ENCODE data around the gene ARHGAP18.

The ARHGAP18 gene

GRCh38 chr6:129692467-129692866, 17.5 kb downstream of the ARHGAP18 start:
- DNase-seq (ENCODE audit: low read depth), result no peak

GRCh38 chr6:129691709-129692108, 18.3 kb downstream of the ARHGAP18 start:
- DNase-seq (ENCODE audit: low read depth), result no peak

DNA sequence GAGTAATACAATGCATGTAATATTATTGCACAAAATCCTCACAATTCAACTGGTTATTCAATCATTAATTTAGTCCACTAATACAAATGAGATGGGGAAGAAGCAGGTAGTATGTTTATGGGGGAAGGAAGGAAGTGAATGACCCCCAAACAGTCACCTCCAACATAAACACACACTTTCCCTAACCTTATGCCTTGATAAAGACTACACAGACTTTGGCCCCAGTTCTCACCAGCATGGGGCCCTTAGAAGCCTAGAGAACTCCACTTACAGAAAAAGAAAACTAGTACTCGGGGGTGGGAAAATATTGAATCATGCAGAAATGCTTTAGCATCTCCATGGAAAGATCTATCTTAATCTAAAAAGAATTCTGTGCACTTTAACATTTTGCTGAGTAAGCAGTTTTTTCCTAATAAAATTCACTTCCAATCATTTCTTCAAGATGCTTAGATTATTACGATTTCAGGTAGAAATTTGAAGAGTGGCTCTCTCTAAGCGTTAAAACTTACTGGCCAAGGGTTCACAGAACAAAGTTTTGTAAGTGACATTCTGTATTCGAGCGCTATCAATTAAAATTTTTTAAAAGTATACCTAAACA, 18.8 kb downstream of the ARHGAP18 start:
- no peak for DNase-seq (ENCODE audit: low read depth)

DNA sequence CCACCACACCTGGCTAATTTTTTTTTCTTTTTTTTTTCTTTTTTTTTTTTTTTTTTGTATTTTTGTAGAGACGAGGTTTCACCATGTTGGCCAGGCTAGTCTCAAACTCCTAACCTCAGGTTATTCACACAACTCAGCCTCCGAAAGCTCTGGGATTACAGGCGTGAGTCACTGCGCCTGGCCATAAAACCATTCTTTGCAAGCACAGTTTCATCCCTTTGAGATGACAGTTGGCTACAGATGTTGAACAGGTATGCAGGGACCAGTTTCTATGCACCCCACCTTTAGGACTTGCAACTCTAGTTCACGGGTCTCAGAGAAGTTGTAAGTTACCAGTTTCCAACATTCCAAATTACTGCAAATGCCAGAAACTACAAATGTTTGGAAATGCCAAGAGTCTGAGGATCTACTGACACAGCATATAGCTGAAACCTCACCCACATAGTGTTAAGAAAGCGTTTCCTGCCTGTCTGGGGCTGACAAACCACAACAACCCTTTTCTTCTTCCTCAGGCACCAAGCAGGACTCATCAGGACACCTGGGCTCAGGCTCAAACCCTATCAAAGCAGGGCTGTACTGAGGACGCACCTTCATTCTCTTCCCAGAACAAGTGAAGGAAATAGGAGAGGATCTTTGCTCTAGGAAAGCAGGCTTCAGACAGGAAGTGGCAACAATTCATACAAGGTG, 22.9 kb downstream of the ARHGAP18 start:
- no peak for DNase-seq (ENCODE audit: low read depth)

DNA sequence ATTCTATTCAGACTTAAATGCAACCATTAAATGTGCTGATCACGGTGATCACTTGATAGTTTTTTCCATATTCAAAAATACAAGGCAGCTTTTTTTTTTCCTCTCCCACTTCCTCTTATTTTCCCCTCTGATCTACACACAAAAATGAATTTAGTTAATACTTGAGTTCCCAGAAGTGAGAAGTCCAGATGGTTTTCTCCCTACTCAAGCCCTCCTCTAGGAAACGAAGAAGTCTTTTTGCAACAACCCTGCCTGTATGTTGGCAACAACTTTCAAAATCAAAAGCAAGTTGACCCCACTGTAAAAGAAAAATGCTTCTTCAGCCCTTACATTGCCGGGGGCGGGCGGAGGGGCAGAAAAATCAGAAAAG, 24.3 kb downstream of the ARHGAP18 start:
- no peak for DNase-seq (ENCODE audit: low read depth)

- no peak for DNase-seq (ENCODE audit: low read depth)
Measured at GRCh38 chr6:129684903-129685661, 24.9 kb downstream of the ARHGAP18 start.

GRCh38 chr6:129684323-129684884, 25.6 kb downstream of the ARHGAP18 start:
- DNase-seq (ENCODE audit: low read depth), result no peak

GRCh38 chr6:129683601-129684322, 26.2 kb downstream of the ARHGAP18 start:
- peak; percentile 32 for DNase-seq (ENCODE audit: low read depth)

DNA sequence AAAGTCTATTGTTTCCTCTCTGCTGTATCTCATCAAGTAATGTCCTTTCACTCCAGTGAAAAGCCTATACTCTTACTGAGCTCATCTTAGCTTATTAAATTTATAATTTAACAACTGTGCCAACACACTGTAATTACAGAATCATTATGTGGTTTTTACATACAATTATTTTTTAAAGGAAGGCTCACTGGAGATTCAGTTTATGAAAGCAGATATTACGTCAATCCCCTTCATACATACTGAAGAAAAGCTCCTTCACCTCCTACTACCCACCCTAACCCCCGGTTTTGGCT, 28.1 kb downstream of the ARHGAP18 start:
- no peak for DNase-seq (ENCODE audit: low read depth)

DNA sequence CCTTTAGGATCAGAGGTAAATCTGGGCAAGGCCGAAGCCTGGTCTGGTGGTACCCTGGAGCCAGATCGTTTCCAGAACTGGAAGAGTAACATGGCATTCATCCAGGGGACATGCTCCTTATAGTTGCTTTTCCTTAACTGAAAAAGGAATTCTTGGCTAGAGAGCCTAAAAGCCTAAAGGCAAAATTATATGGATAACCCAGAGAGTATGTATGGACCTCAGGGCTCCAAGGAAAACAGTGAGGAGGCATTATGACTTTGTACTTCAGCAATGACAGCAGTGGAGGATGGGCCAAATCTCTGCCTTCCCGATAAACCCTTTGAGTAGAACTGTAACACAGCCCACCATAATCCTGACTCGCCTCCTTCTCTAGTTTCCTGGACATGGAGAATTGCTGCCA, 29.3 kb downstream of the ARHGAP18 start:
- DNase-seq (ENCODE audit: low read depth), result no peak

DNA sequence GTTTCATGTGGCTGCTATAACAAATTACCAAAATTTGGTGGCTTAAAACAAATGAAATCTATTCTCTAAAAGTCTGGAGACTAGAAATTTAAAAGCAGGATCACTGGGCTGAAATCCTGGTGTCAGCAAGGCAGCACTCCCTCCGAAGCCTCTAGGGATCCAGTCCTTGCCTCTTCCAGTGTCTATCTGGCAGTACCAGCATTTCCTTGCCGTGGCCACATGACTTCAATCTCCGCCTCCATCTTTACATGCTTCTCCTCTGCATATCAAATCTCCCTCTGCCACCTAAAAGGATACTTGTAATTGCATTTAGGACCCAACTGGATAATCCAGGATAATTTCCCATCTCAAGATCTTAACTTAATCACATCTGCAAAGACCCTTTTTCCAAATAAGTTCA, 30.2 kb downstream of the ARHGAP18 start:
- no peak for DNase-seq (ENCODE audit: low read depth)

DNA sequence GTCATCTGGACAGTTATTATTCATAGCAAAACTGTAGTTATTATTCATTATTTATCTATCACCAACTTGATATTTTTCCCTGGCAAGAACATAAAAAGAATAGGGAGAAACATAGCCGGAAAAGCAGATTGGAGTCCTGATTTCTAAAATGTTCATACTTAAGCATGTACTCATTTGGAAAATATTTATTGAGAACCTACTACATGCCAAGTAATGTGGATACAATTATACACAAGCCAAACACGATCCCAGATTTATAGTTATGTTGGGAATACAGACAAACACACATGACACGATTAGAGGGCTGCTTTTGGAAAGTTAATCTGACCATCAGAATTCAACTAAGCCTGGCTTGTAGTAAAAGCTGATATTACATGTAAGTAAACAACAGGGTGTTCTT, 30.7 kb downstream of the ARHGAP18 start:
- no peak for DNase-seq (ENCODE audit: low read depth)

- no peak for DNase-seq (ENCODE audit: low read depth)
Measured at GRCh38 chr6:129678463-129678862, 31.5 kb downstream of the ARHGAP18 start.

DNA sequence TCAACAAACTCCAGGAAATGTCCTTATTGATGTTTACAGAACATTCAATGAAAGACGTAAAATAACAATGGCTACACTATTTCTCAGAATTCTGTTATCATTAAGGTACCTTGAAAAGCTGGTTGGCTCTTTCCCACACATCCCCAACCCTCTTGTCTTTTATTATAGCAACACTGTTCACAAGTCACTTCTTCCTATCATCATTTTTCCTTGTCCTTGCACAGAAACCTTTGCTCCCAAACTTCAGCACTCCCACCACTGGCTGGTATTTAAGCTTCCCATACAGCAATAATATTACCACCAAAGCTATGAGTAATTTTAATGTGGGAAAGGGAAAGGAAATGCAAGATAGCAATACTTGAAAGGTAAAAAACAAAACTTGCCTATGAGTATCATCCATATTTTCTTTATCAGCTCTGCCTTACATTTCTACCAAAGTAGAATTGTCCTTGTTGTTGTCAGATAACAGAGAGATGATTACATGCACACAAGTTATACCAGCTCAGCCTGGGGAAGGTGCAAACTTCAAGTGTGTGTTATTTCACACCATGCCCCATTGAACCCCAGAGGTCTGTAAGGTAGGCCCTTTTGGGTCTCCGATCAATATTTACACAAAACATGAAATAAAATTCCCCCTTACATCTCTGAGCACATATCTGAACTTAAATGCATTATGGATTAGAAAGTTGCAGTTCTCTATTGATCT, 32.2 kb downstream of the ARHGAP18 start:
- DNase-seq (ENCODE audit: low read depth), result no peak

- no peak for DNase-seq (ENCODE audit: low read depth)
Measured at GRCh38 chr6:129675669-129676472, 34.1 kb downstream of the ARHGAP18 start.

DNA sequence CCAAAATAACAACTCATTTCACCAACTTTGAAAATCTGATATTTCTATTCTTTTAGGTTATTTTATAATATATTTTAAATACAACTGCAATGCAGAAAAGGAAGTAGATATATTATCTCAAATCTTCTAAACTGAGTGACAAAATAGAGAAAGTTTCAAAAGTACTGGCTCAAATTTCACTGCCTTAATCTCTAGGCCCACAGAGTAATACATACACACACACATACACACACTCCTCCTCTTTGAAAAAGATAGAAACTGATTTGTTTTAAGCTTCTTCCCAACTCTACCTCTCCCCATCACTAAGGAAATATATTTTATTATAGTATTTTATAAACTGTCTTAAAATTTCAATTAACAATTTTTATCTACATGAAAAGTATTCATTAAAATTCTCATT, 36.2 kb downstream of the ARHGAP18 start:
- no peak for DNase-seq (ENCODE audit: low read depth)

GRCh38 chr6:129672881-129673631, 36.9 kb downstream of the ARHGAP18 start:
- DNase-seq (ENCODE audit: low read depth), result no peak

GRCh38 chr6:129672341-129672682, 37.7 kb downstream of the ARHGAP18 start:
- DNase-seq (ENCODE audit: low read depth), result no peak

- no peak for DNase-seq (ENCODE audit: low read depth)
Measured at GRCh38 chr6:129671442-129672340, 38.3 kb downstream of the ARHGAP18 start.

Measured in stimulated activated CD8-positive, alpha-beta memory T cell treated with anti-CD3 and anti-CD28 coated beads, Interleukin-15, amount 100 ng/mL, for 1 hour (primary cell).